ENCODE results near the gene XIRP1.

DNA sequence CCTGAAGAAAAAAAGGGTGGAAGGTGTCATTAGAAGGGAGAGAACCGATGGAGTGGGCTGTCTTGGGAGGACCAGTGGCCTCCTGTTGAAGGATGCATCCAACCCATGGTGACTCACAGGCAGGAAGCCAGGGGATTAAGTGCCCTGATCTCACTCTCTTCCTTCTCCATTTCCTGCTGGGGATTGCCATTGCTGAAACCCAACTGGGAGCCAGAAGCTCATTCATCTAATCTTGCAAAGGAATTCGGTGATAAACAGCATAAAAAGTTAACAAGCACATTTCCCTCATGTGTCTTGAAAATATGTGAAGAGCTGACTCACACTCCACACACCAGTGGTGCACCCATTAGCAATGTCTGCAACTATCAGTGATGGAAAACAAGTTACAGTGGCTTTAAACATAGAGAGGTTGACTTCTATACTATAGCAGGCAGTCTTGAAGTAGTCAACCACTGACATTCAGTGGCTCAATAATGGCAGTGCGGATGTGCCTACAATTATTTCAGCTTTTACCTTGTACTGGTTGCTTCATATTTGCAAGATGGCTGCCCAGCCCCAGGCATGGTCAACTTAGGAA, 26.2 kb downstream of the XIRP1 start:
- TF ChIP-seq POLR2AphosphoS5 (IDR thresholded peaks at IDR 0.05; ENCODE audit: low read depth, low read length) (no peak), EZH2 (IDR thresholded peaks at IDR 0.05) (no peak), CEBPB (IDR thresholded peaks at IDR 0.05; ENCODE audit: low read depth) (no peak), SIN3A (IDR thresholded peaks at IDR 0.05; ENCODE audit: low read depth) (no peak)
- TF ChIP-seq, protein P1, sequence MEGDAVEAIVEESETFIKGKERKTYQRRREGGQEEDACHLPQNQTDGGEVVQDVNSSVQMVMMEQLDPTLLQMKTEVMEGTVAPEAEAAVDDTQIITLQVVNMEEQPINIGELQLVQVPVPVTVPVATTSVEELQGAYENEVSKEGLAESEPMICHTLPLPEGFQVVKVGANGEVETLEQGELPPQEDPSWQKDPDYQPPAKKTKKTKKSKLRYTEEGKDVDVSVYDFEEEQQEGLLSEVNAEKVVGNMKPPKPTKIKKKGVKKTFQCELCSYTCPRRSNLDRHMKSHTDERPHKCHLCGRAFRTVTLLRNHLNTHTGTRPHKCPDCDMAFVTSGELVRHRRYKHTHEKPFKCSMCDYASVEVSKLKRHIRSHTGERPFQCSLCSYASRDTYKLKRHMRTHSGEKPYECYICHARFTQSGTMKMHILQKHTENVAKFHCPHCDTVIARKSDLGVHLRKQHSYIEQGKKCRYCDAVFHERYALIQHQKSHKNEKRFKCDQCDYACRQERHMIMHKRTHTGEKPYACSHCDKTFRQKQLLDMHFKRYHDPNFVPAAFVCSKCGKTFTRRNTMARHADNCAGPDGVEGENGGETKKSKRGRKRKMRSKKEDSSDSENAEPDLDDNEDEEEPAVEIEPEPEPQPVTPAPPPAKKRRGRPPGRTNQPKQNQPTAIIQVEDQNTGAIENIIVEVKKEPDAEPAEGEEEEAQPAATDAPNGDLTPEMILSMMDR (IDR thresholded peaks at IDR 0.05 in 2 of 3, conservative IDR thresholded peaks at IDR 0.05 in 1 of 3; ENCODE audit: borderline replicate concordance in 1 of 3, insufficient read depth in 1 of 3, low read depth in 2 of 3, low read length in 2 of 3), result no peak

Data from HCT116 (cell line).